GM23248 (cell line): ENCODE results near the gene SLIT3. TPM values are rescaled to one million over a fixed set of nuclear protein-coding genes. Genes with fewer than 3 reads are reported as not detected.

Source experiments
- DNase-seq: peaks from one replicate; pipeline ENCODE4 v3.0.0-alpha.2; 2015
- H2AFZ ChIP-seq: fragments of 200-600 bp; sonication (generic); 2 replicates; pipeline ENCODE4 v1.6.1; 2016; ENCODE audit warnings: antibody characterized with exemption
- H3F3A ChIP-seq: fragments of 200-600 bp; sonication (generic); 2 replicates; pipeline ENCODE4 v1.6.1; 2016; ENCODE audit warnings: mild to moderate bottlenecking, antibody characterized with exemption, mixed run types; ENCODE audit not compliant: insufficient read depth
- H3K27ac ChIP-seq: fragments of 200-600 bp; sonication (generic); 2 replicates; pipeline ENCODE4 v1.5.1; 2016; ENCODE audit warnings: mild to moderate bottlenecking
- H3K27me3 ChIP-seq: fragments of 200-600 bp; sonication (generic); replicated peaks from 2 replicates; pipeline ENCODE4 v1.6.1; 2016; ENCODE audit warnings: mild to moderate bottlenecking; ENCODE audit not compliant: insufficient read depth
- H3K36me3 ChIP-seq: fragments of 200-600 bp; sonication (generic); 2 replicates; pipeline ENCODE4 v1.6.1; 2016; ENCODE audit warnings: low read depth, mild to moderate bottlenecking
- H3K4me1 ChIP-seq: fragments of 200-600 bp; sonication (generic); 2 replicates; pipeline ENCODE4 v1.6.1; 2016; ENCODE audit warnings: mild to moderate bottlenecking; ENCODE audit not compliant: insufficient read depth
- H3K4me2 ChIP-seq: fragments of 200-600 bp; sonication (generic); one replicate; pipeline ENCODE4 v1.6.1; 2016; ENCODE audit warnings: mild to moderate bottlenecking; ENCODE audit not compliant: unreplicated experiment
- H3K4me3 ChIP-seq: fragments of 200-600 bp; sonication (generic); 2 replicates; pipeline ENCODE4 v1.5.1; 2016; ENCODE audit warnings: mild to moderate bottlenecking
- H3K79me2 ChIP-seq: fragments of 200-600 bp; sonication (generic); 2 replicates; pipeline ENCODE4 v1.6.1; 2016; ENCODE audit warnings: mild to moderate bottlenecking; ENCODE audit not compliant: insufficient read depth
- H3K9ac ChIP-seq: fragments of 200-600 bp; sonication (generic); 2 replicates; pipeline ENCODE4 v1.6.1; 2016; ENCODE audit warnings: mild to moderate bottlenecking
- H3K9me2 ChIP-seq: fragments of 200-600 bp; sonication (generic); 2 replicates; pipeline ENCODE4 v1.6.1; 2016; ENCODE audit warnings: mixed run types, mild to moderate bottlenecking, moderate library complexity; ENCODE audit not compliant: insufficient read depth
- H3K9me3 ChIP-seq: fragments of 200-600 bp; sonication (generic); one replicate; pipeline ENCODE4 v1.6.1; 2017; ENCODE audit warnings: low read depth
- H4K20me1 ChIP-seq: fragments of 200-600 bp; sonication (generic); 2 replicates; pipeline ENCODE4 v1.6.0; 2016; ENCODE audit not compliant: insufficient read depth
- EZH2 ChIP-seq: fragments of 200-600 bp; sonication (generic); IDR thresholded peaks from 2 replicates; pipeline ENCODE4 v1.6.1; 2018; ENCODE audit warnings: antibody characterized with exemption, mild to moderate bottlenecking; ENCODE audit not compliant: insufficient read depth, poor library complexity, severe bottlenecking
- EZH2phosphoT487 ChIP-seq: fragments of 200-600 bp; sonication (generic); IDR thresholded peaks from 2 replicates; pipeline ENCODE4 v1.6.1; 2018; ENCODE audit warnings: antibody characterized with exemption, moderate library complexity, mild to moderate bottlenecking, low read depth; ENCODE audit not compliant: insufficient read depth
- WGBS, 2 experiments: methylation state at CpG; one replicate each; pipeline ENCODE4 v1.1.6; 2015 to 2017; ENCODE audit warnings: low lambda C conversion rate in 2 of 2, low coverage in 1 of 2; ENCODE audit errors: missing lambda C conversion rate in 2 of 2; 5-methylcytosine and 5-hydroxymethylcytosine counted together
- in situ Hi-C: fragments of 300-500 bp; cut with MboI; formaldehyde crosslinking; loops from 2 replicates; pipeline ENCODE4 v1.15.0; 2020
- polyA plus RNA-seq: library from polyadenylated mRNA; unstranded; fragments of >200 nt; fragmentation: Nextera tagmentation; extraction: Ambion mirVana; gene quantifications from 2 replicates; pipeline ENCODE4 v1.2.1, GENCODE V29; 2016
- total RNA-seq: library from RNA; depleted of rRNA; stranded (reverse); fragments of >200 nt; shearing (Covaris generic); gene quantifications from 2 replicates; pipeline ENCODE4 v1.2.3, GENCODE V29; 2014

The SLIT3 gene
- total and polyA plus RNA-seq, 2 experiments from 2014 or later, result 61.9 to 100 TPM

DNA sequence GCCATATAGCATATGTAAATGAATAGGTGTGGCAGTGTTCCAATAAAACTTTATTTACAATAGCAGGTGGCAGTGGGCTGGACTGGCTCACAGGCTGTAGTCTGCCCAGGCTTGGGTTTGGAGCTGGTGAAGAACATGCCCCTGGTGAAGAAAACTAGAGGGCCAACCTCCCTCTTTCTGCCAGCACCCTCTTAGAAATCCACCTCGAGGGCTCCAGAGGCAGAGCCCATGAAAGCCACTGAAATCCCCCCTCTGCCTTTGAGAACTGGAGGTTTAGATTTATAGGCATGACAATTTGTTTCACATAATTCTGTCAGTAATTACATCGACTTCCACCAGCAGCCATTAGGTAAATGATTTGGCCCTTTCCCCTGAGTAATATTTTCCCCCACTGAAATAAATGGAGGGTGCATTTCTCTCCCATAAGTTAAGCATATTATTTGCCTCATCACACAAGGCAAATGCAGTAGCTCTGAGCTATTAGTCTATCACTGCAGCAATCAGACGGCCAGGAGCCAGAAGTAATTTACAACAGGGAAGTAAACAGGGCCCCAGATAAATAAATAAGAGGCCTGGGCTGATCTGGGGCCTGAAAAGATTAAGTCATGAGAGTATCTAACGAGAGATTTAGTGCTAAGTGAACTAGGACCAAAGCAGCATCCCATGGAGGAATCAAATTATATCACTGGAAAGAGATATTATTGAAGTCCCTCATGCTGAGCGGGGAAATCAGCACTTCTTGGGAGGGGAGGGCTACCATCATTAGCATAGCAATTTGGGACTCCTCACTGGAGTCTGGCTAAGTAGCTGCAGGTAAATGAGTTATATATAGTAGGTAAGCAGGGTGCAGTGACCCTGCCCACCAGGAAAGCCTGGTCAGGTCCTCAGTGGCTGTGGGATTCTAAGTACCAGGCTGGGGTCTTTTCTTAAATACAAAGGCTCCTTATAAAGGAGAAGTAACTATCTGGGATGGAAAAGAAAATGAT is 123.9 kb downstream of the SLIT3 start:
- Histone ChIP-seq H3K4me2 (no peak overlapping the region), H3K4me3 (no peak overlapping the region), H3K9ac (no peak overlapping the region), H2AFZ (no peak overlapping the region), H4K20me1 (no peaks in the 10 kb centered on the region), H3K9me3 (no peaks in the 10 kb centered on the region), H3F3A (peaks cover 13% of the 10 kb centered on the region), H3K4me1 (peaks cover 20% of the 10 kb centered on the region), H3K9me2 (no peaks in the 10 kb centered on the region), H3K27ac (no peak overlapping the region), H3K36me3 (no peaks in the 10 kb centered on the region), H3K27me3 (no peaks in the 10 kb centered on the region), H3K79me2 (peaks cover 21% of the 10 kb centered on the region)
- in situ Hi-C loops, result no loop called here
- 79 to 89% methylated on average over 5 of the region's 5 CpGs for WGBS, 2 experiments
- no peak for DNase-seq
- TF ChIP-seq EZH2phosphoT487, result no peak
- TF ChIP-seq EZH2, result no peak

DNA sequence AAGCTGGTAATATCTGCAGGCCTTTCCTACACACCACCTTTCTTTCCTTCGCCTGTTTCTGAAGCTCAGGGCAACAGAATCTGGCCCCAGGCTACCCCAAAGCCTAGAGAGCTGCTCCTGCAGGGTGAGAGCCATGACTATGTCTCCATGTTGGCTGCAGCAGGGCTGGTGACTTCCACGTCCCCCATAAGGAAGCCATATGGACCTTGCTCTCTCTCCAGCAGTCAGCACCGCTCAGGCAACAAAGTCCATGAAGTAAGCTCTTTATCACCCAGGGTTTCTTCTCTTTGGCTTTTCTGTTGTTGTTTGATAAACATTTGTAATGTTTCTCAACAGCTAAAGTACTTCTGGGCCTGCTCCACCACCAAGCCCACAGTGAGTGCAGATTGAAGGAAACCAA is 125.2 kb downstream of the SLIT3 start:
- TF ChIP-seq EZH2phosphoT487, result no peak
- no peak for TF ChIP-seq EZH2
- Histone ChIP-seq H3K79me2 (peaks cover 21% of the 10 kb centered on the region), H2AFZ (no peak overlapping the region), H3K4me1 (peaks cover 19% of the 10 kb centered on the region), H3K27ac (no peak overlapping the region), H3K9ac (no peak overlapping the region), H3K9me3 (no peaks in the 10 kb centered on the region), H3K4me2 (no peak overlapping the region), H3K36me3 (no peaks in the 10 kb centered on the region), H3K9me2 (no peaks in the 10 kb centered on the region), H3K27me3 (no peaks in the 10 kb centered on the region), H3F3A (peaks cover 8% of the 10 kb centered on the region), H3K4me3 (no peak overlapping the region), H4K20me1 (no peaks in the 10 kb centered on the region)
- 88 to 95% methylated on average over 3 of the region's 3 CpGs for WGBS, 2 experiments
- in situ Hi-C loops, result no loop called here
- DNase-seq, result no peak

DNA sequence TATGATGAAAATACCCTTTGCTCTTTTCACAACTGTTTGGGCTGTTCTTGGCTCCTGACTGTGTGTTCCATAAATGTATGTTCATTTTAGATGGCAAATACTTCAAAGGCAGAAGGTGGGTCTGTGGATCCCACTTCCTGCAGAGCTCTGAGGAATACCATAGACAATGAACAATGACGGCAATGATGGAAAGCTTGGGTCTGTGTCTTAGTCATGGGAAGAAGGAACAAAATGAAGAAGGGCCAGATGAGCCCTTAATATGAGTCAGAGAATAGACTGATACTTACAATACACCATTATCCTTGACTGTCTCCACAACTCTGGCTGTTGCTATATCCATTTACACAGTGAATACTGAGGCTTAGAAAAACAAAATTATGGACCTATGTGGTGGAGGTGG is 126.0 kb downstream of the SLIT3 start:
- H3K9me2 ChIP-seq, result no peaks in the 10 kb centered on the region
- in situ Hi-C loops, result no loop called here
- WGBS, 2 experiments, result 31 to 35% methylated on average over 1 of the region's 1 CpG
- H2AFZ ChIP-seq, result no peak overlapping the region
- H3K79me2 ChIP-seq, result peaks cover 21% of the 10 kb centered on the region
- H3F3A ChIP-seq, result peaks cover 8% of the 10 kb centered on the region
- H4K20me1 ChIP-seq, result no peaks in the 10 kb centered on the region
- no peaks in the 10 kb centered on the region for H3K27me3 ChIP-seq
- no peaks in the 10 kb centered on the region for H3K9me3 ChIP-seq
- no peak overlapping the region for H3K27ac ChIP-seq
- DNase-seq, result no peak
- no peak overlapping the region for H3K9ac ChIP-seq
- no peaks in the 10 kb centered on the region for H3K36me3 ChIP-seq
- peaks cover 19% of the 10 kb centered on the region for H3K4me1 ChIP-seq
- H3K4me3 ChIP-seq, result no peak overlapping the region
- no peak overlapping the region for H3K4me2 ChIP-seq
- TF ChIP-seq EZH2, result no peak
- TF ChIP-seq EZH2phosphoT487, result no peak

DNA sequence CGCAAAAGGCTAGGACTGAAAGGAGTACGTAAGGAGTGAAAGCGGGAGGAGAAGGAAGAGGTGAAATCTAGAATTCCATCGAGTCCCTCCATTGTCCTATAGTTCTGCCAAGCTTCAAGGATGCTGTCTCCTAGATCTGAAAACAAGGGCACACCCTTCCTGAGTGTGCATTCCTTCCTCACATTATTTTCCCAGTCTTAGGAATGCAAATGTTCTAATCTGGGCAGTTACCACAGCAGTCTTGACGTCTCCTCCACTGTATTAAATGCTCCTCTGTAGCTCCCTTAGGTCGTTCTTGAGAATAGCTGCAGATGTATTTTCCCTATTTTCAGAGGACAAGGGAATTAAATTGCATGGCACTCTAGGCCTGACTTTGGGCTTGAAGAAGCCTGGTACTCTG is 127.6 kb downstream of the SLIT3 start:
- Histone ChIP-seq H3K9ac (no peak overlapping the region), H3K4me3 (no peak overlapping the region), H3K79me2 (0 out of 2 replicates have a peak, but pooled peaks cover 12% of the 10 kb centered on the region), H3K27ac (0 out of 2 replicates have a peak overlapping the region, but pooled peaks have one; percentile 20), H2AFZ (no peak overlapping the region), H3K9me2 (no peaks in the 10 kb centered on the region), H3K9me3 (no peaks in the 10 kb centered on the region), H4K20me1 (no peaks in the 10 kb centered on the region), H3K4me2 (peak overlapping the region; percentile 25), H3K36me3 (no peaks in the 10 kb centered on the region), H3K27me3 (no peaks in the 10 kb centered on the region), H3F3A (peaks cover 8% of the 10 kb centered on the region), H3K4me1 (peaks cover 19% of the 10 kb centered on the region)
- DNase-seq, result peak; percentile 46
- 52 to 56% methylated on average over 6 of the region's 6 CpGs for WGBS, 2 experiments
- TF ChIP-seq EZH2, result no peak
- TF ChIP-seq EZH2phosphoT487, result no peak
- in situ Hi-C loops, result no loop called here
